A673 (cell line): ENCODE data around the gene GSAP. TPM values are rescaled to one million over a fixed set of nuclear protein-coding genes. Genes with fewer than 3 reads are reported as not detected.
A peak's percentile ranks its signal among the peaks of the same experiment; 100 is the strongest.

Source experiments
- BruUV-seq: library from RNA; stranded (reverse); fragments of 400-500 nt; replicated peaks from 2 replicates; lab custom pipeline; 2021; lab: Mats Ljungman, UMichigan
- CTCF ChIA-PET: fragments of 300-600 bp; sonication (Branson Sonifier 250); formaldehyde crosslinking; loops from one replicate; lab custom pipeline; 2022; ENCODE audit warnings: antibody characterized with exemption; lab: Charles Lee
- POLR2A ChIA-PET: fragments of 300-600 bp; sonication (Branson Sonifier 250); formaldehyde crosslinking; loops from one replicate; lab custom pipeline; 2022; ENCODE audit warnings: antibody characterized with exemption; ENCODE audit not compliant: low non-redundant PET; lab: Charles Lee
- DNase-seq: peaks from one replicate; pipeline ENCODE4 v3.0.0-alpha.2; 2015; ENCODE audit warnings: low spot score
- H3K27ac ChIP-seq: fragments of 200-600 bp; sonication (generic); 2 replicates; pipeline ENCODE4 v1.5.1; 2016; ENCODE audit warnings: mixed run types, low read depth, mild to moderate bottlenecking, mixed read lengths, antibody characterized with exemption, low read length; ENCODE audit not compliant: poor library complexity, severe bottlenecking
- H3K27me3 ChIP-seq: fragments of 200-600 bp; sonication (generic); replicated peaks from 2 replicates; pipeline ENCODE4 v1.6.1; 2017; ENCODE audit warnings: mixed run types, low read depth, mild to moderate bottlenecking, mixed read lengths, antibody characterized with exemption, low read length; ENCODE audit not compliant: insufficient read depth, poor library complexity
- H3K36me3 ChIP-seq: fragments of 200-600 bp; sonication (generic); 2 replicates; pipeline ENCODE4 v1.6.1; 2016; ENCODE audit warnings: mixed run types, mild to moderate bottlenecking, mixed read lengths, antibody characterized with exemption, low read length; ENCODE audit not compliant: insufficient read depth, poor library complexity, severe bottlenecking
- H3K4me1 ChIP-seq: fragments of 200-600 bp; sonication (generic); 2 replicates; pipeline ENCODE4 v1.6.1; 2017; ENCODE audit warnings: mixed run types, mild to moderate bottlenecking, mixed read lengths, antibody characterized with exemption, low read length; ENCODE audit not compliant: insufficient read depth, poor library complexity, severe bottlenecking
- H3K4me3 ChIP-seq: fragments of 200-600 bp; sonication (generic); 2 replicates; pipeline ENCODE4 v1.5.1; 2016; ENCODE audit warnings: low read depth, mixed run types, mild to moderate bottlenecking, mixed read lengths, low read length; ENCODE audit not compliant: poor library complexity, severe bottlenecking
- H3K9me3 ChIP-seq: fragments of 200-600 bp; sonication (generic); 2 replicates; pipeline ENCODE4 v1.6.1; 2016; ENCODE audit warnings: mixed run types, low read depth, mild to moderate bottlenecking, mixed read lengths, antibody characterized with exemption, low read length; ENCODE audit not compliant: poor library complexity, severe bottlenecking
- EZH2 ChIP-seq: fragments of 200-600 bp; sonication (generic); IDR thresholded peaks from 2 replicates; pipeline ENCODE4 v1.6.1; 2017; ENCODE audit warnings: borderline replicate concordance, low read depth, mild to moderate bottlenecking, mixed read lengths, antibody characterized with exemption, low read length; ENCODE audit not compliant: poor library complexity, severe bottlenecking
- intact Hi-C: fragments of 100-400 bp; cut with micrococcal nuclease; formaldehyde crosslinking; loops from one replicate; pipeline ENCODE4 v1.10.0; 2022; ENCODE audit not compliant: unreplicated experiment
- total RNA-seq: library from RNA; stranded (reverse); gene quantifications from 2 replicates; pipeline ENCODE4 v1.2.3, GENCODE V29; 2021
- TF ChIP-seq, protein P1 (sequence below): fragments of 300-800, 200-600 bp; sonication (generic); conservative IDR thresholded peaks from 2 replicates; pipeline ENCODE4 v1.5.1; 2017; ENCODE audit warnings: low read depth, mild to moderate bottlenecking, antibody characterized with exemption, low read length, moderate library complexity, mixed read lengths

Gene GSAP
- total RNA-seq, 1 experiment from 2014 or later = 0.15 TPM

DNA sequence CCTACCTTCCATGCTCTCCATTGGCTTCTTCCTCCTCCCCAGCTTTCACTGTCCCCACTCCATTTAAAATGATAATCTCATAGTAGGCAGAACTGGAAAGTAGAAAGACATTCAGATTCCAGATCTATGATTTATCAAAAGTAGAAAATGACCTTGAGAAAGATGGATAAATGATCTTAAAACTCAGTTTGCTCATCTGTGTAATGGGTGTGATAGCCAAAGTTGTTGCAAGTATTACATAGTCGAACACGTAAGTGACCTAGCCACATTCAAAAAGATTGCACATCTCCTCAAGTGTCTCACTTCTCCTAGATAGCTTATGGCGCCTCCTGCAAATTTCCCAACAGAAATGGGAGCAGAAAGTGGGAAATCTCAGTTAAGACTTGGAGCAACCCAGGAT is 126.8 kb downstream of the GSAP start:
- ChIA-PET CTCF (no interaction called here), POLR2A (no interaction called here)
- intact Hi-C loops = no loop called here

DNA sequence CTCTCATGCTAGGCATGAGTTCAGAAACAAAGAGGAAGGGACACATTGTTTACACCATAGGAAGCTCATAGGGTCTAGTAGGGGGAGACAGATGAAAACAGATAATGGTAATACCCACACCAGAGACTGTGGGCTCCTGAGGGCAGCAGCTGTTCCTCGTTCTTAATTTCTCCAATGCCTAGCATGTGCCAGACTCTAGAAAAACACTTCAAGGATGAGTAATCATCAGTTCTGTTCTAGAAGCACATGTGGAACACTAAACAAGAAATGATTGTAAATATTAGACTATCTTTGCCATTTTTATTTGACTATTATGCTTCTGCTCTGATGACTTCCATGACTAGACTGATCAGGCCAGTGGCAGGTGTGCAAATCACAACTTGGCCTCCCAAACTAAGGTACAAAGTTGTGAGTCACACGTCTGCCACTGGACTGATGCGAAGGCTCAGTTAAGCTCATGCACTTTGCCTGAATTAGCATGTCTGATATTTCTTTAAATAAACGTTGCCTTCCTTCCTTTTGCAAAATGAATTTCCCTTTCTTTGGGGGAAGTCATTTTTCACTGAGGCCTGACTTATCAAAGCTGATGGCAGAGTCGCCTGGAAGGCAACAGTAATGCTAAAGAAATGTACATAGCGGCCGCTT is 127.4 kb downstream of the GSAP start:
- H3K27ac ChIP-seq = no peak overlapping the region
- H3K9me3 ChIP-seq = no peaks in the 10 kb centered on the region
- H3K36me3 ChIP-seq = no peaks in the 10 kb centered on the region
- peak; percentile 3 for DNase-seq
- no peak overlapping the region for H3K4me3 ChIP-seq
- no TSS peak for BruUV-seq
- TF ChIP-seq EZH2 = no peak
- TF ChIP-seq, protein P1, sequence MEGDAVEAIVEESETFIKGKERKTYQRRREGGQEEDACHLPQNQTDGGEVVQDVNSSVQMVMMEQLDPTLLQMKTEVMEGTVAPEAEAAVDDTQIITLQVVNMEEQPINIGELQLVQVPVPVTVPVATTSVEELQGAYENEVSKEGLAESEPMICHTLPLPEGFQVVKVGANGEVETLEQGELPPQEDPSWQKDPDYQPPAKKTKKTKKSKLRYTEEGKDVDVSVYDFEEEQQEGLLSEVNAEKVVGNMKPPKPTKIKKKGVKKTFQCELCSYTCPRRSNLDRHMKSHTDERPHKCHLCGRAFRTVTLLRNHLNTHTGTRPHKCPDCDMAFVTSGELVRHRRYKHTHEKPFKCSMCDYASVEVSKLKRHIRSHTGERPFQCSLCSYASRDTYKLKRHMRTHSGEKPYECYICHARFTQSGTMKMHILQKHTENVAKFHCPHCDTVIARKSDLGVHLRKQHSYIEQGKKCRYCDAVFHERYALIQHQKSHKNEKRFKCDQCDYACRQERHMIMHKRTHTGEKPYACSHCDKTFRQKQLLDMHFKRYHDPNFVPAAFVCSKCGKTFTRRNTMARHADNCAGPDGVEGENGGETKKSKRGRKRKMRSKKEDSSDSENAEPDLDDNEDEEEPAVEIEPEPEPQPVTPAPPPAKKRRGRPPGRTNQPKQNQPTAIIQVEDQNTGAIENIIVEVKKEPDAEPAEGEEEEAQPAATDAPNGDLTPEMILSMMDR = no peak
- intact Hi-C loops = no loop called here
- CTCF ChIA-PET = no interaction called here
- POLR2A ChIA-PET = no interaction called here
- H3K4me1 ChIP-seq = no peaks in the 10 kb centered on the region
- no peaks in the 10 kb centered on the region for H3K27me3 ChIP-seq

More for the DNA sequence above, 126.8 kb downstream of the GSAP start:
- Histone ChIP-seq H3K9me3 (no peaks in the 10 kb centered on the region), H3K36me3 (no peaks in the 10 kb centered on the region), H3K4me1 (no peaks in the 10 kb centered on the region), H3K4me3 (no peak overlapping the region), H3K27me3 (no peaks in the 10 kb centered on the region), H3K27ac (no peak overlapping the region)
- TF ChIP-seq, protein P1 = no peak
- no peak for TF ChIP-seq EZH2
- no TSS peak for BruUV-seq
- no peak for DNase-seq

DNA sequence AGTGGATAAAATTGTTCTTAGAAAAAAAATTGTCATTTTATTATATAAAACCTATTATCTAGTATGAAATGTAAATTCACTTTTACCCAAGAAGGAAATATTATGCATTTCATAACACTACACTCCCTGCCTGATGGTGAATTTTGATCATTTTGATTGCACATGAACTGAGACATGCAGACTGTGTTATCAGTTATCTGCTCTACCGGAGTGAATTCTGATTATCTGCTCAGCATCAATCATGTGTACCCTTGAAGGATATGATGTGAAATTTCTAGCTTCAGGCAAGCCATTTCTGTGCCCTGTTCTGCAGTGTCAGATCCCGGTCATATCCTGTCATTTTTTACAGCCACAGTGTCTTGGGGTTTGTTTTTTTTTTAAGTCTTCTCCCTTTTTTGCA is 131.5 kb downstream of the GSAP start:
- H3K27me3 ChIP-seq = no peaks in the 10 kb centered on the region
- no peak for TF ChIP-seq EZH2
- TF ChIP-seq, protein P1 = no peak
- H3K36me3 ChIP-seq = no peaks in the 10 kb centered on the region
- POLR2A ChIA-PET = no interaction called here
- H3K4me1 ChIP-seq = no peaks in the 10 kb centered on the region
- H3K9me3 ChIP-seq = no peaks in the 10 kb centered on the region
- CTCF ChIA-PET = no interaction called here
- H3K27ac ChIP-seq = no peak overlapping the region
- intact Hi-C loops = no loop called here
- no TSS peak for BruUV-seq
- no peak overlapping the region for H3K4me3 ChIP-seq
- no peak for DNase-seq
